SKM-1 treated with dmso at 0.1 percent for 144 hours (cell line): Measurements from ENCODE around the gene ZNF687.
A peak's percentile ranks its signal among the peaks of the same experiment; 100 is the strongest.

ENCODE experiments used
- DNase-seq: peaks from one replicate; lab custom pipeline; 2025; ENCODE audit not compliant: unreplicated experiment; lab: John Stamatoyannopoulos, UW

ZNF687 gene, protein sequence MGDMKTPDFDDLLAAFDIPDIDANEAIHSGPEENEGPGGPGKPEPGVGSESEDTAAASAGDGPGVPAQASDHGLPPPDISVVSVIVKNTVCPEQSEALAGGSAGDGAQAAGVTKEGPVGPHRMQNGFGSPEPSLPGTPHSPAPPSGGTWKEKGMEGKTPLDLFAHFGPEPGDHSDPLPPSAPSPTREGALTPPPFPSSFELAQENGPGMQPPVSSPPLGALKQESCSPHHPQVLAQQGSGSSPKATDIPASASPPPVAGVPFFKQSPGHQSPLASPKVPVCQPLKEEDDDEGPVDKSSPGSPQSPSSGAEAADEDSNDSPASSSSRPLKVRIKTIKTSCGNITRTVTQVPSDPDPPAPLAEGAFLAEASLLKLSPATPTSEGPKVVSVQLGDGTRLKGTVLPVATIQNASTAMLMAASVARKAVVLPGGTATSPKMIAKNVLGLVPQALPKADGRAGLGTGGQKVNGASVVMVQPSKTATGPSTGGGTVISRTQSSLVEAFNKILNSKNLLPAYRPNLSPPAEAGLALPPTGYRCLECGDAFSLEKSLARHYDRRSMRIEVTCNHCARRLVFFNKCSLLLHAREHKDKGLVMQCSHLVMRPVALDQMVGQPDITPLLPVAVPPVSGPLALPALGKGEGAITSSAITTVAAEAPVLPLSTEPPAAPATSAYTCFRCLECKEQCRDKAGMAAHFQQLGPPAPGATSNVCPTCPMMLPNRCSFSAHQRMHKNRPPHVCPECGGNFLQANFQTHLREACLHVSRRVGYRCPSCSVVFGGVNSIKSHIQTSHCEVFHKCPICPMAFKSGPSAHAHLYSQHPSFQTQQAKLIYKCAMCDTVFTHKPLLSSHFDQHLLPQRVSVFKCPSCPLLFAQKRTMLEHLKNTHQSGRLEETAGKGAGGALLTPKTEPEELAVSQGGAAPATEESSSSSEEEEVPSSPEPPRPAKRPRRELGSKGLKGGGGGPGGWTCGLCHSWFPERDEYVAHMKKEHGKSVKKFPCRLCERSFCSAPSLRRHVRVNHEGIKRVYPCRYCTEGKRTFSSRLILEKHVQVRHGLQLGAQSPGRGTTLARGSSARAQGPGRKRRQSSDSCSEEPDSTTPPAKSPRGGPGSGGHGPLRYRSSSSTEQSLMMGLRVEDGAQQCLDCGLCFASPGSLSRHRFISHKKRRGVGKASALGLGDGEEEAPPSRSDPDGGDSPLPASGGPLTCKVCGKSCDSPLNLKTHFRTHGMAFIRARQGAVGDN

DNA sequence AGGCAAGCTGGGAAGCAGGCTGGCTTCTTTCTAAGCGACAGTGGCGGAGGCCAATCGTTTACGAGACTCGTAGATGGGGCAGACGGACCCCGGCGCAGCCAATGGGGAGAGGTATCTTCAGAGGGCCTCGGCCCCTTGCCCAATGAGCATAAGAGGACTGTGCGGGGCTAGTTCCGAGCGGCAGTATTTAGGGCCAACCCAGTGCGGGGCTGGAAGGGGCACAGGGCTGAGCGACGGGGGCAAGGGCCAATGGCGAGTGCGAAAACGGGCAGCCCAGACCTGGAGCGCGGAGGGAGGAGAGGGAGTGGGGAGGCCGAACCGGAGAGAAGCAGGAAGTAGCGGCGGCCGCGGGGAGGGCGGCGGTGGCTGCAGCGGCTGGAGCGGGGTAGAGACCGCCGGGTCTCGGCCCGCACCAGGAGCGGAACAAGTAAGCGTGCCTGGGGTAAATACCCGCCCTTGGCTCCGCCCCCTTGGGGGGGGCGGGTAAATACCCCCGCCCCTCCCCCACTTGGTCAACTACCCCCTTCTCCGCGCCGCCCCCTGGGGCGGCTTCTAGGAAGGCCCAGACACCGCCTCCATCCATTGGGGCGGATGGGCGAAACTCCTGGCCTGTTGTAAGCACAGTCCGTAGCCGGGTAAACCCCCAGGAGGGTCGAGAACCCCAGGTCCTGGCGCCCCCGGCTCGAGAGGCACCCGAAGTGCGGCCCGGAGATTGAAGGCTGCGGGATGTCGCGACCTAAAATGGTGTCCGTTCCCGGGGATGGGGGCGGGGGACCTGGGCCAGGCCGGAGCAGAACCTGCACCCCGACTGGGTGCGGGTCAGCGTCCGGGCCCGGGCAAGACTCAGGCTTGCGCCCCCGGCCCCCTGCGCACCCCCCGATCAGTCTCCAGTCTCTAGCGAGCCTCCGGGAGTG is at the start of gene ZNF687:
ZNF687 (plus strand) TSS at position 331 of the 914 bp plus-strand sequence. CDS start 3,993 bp downstream, outside the sequence.
- peak; percentile 100 for DNase-seq

DNA sequence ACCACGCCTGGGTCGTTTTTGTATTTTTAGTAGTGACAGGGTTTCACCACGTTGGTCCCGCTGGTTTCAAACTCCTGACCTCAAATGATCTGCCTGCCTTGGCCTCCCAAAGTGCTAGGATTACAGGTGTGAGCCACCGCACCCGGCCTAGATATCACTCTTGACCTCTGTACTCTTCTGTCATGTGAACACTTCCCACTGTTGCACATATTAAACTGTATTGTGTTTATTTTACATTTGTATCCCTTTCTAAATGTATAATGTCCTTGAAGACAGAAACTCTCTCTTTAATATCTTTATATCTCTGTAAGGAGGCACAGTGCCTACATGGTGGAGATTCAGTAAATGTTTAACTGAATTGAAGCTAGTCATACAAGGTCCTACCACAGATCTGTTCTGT is 46.9 kb upstream of the ZNF687 start:
- no peak for DNase-seq

DNA sequence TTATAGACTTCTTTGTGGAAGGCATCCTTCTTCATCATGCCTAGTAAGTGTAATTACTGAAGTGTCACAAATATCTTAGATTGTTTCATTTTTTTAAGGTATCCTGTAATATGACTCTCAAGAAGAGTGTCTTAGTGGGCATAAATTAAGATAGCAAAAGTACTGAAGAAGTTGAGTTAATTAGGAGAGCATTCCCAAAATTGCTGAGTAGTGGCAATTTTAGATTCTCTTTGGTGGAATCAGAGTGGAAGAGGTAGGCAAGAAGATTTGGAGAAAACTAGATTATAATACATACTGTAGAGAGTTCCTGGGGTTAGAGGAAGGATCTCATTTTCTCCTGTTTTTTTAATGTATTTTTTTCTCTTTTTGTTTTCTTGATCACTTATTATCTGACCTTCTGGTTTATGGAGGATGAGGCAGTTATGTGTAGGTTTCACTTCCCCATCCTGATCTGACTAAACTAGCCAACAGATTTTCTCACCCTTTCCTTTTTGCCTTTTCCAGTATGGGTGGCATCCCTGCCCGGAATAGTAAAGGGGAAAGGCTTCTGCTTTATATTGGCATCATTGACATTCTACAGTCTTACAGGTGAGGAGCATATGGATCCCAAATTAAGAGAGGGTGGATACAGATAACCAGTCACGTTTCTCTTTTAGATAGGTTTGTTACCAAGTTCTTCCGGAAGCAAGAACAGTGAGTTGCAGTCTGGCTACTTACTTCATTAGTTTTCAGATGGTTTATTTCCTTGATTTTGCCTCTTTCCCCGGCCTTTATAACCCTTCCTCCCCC is 44.2 kb upstream of the ZNF687 start:
- DNase-seq: peak; percentile 42

DNA sequence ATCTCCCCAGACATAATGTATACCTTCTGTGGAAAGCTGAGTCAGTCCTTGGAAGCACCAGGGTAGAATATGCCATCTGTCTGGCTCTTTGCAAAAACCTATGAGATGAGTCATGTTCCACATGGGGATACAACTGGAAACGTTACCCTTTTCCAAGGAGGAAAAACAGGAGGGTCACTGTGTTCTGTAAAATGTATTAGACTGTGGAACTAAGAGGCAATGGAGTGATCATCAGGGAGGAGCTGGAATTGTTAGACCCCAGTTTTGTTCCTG is 43.7 kb upstream of the ZNF687 start:
- no peak for DNase-seq

DNA sequence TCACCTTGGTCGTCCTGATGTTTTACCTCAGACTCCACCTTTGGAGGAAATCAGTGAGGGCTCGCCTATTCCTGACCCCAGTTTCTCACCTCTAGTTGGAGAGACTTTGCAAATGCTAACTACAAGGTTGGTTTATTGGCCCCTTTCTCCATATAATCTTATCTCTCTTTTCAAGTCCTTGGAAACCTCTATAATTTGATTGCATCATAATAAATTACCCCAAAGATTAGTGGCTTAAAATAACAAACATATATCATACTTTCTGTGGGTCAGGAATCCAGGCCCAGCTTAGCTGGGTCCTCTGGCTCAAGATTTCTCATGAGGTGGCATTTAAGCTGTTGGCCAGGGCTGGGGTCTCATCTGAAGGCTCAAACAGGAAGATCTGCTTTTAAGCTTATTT is 39.7 kb upstream of the ZNF687 start:
- DNase-seq: no peak

DNA sequence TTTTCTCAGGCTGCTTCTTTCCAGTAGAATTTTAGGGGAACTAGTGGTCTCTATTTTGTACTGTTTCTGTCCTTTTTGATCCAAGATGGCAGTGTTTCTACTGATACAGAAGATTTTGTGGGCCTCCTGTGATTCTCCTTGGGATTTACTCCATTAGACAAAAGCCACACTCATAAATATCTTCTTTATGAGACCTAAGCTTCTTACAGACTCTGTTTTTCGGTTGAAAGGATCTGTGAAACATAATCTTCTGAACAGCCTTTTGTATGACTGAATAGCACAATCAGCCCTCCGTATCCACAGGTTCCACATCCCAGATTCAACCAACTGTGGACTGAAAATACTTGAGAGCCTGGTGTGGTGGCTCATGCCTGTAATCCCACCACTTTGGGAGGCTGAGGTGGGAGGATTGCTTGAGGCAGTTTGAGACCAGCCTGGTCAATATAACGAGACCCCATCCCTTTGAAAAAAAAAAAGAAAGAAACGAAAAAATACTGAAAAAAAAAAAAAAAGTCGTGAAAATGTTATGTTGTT is 38.3 kb upstream of the ZNF687 start:
- no peak for DNase-seq

DNA sequence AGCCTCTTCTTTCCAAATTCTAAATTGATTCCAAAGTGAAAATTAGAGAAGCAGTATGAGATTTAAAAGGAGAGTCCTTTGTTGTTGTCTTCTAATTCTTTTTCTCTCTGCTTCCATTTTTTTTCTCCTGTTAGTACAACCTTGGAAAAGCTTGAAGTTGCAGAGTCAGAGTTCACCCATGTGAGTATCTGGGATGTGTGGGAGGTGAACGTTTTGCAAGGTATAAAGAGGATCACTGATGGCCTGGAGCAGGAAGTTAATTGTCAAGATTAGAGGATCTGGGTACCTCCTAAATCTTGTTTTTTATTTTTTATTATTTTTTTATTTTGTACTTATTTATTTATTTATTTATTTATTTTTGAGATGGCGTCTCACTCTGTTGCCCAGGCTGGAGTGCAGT is 35.3 kb upstream of the ZNF687 start:
- DNase-seq: no peak

DNA sequence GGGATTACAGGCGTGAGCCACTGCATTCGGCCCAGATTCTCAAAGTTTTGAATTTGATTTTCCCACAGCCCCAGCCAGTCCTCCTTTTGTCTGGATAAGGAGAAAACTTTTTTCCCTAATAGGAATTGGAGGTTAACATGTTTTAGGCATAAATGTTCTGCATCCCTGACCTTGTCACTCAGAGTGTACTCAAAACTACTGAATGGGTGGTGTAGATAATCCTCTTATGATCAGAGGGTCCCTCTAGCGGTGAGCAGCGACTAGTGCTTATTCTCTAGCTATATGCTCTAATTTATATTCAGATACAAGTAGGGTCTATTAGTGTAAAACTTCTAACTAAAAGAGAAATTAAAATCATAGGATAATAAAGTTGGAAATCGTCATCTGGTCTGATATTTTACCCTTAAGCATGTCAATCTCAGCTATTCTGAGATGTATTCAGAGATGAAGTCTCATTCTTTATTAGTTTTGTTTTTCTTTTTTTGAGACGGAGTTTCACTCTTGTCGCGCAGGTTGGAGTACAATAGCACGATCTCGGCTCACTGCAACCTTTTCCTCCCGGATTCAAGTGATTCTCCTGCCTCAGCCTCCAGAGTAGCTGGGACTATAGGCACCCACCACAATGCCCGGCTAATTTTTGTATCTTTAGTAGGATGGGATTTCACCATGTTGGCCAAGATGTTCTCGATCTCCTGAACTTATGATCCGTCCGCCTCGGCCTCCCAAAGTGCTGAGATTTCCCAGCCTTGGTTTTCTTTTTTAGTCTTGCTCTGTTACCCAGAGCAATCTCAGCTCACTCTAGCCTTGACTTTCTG is 30.2 kb upstream of the ZNF687 start:
- peak; percentile 87 for DNase-seq

DNA sequence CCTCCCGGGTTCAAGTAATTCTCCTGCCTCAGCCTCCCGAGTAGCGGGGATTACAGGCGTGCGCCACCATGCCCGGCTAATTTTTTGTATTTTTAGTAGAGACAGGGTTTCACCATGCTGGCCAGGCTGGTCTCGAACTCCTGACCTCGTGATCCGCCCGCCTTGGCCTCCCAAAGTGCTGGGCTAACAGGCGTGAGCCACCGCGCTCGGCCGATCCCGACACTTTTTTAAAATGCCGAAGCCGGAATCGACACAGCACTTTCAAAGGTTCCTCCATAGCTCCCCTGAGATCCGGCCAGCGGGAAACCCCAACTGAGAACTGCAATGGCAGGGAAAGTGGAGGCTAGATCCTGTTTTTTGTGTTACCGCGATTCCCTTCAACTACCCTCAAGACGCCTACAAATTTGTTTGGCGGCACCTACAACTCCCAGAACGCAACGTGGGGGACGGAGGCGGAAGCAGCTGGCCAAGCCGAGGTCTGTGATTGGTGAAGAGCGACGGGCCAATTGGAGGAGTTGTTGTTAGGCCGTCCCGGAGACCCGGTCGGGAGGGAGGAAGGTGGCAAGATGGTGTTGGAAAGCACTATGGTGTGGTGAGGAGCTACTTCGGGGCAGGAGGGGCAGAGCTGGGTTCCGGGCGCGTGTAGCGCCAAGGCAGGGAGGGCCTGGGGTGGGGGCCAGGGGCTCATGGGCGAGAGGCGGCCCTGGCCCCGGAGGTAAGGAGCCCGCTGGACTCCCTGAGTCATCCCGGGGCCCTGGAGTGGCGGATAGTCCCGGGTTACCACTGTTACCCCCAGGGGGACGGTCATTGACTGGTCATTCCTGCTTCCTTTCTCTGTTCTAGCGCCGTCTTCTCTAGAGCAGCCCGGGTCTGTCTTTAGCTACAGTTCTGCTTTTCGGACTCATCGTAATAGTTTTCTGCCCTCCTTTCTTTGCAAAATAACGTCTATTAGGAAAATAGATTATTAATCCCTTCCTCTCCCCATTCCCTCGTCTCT is 27.6 kb upstream of the ZNF687 start, which contains the start of gene PSMD4:
PSMD4 (plus strand) TSS at position 518 of the 997 bp plus-strand sequence; CDS start at position 567, 49 bp downstream.
- DNase-seq: peak; percentile 99

DNA sequence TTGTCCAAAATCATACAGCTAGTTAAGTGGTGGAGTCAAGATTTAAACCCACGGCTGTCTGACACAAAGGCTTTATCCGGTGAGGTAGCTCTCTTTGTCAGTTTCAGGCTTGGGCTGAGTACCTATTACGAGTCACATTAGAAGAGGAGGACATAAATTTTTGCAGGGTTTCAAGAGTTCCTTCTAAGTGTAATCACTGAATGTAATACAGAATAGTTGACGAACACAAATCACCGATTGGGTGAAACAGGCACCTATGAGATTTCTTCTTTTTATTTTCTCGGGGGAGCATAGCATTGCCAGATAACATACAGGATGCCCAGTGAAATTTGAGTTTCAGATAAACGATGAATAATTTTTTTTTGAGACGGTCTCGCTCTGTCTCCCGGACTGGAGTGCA is 26.7 kb upstream of the ZNF687 start:
- no peak for DNase-seq

DNA sequence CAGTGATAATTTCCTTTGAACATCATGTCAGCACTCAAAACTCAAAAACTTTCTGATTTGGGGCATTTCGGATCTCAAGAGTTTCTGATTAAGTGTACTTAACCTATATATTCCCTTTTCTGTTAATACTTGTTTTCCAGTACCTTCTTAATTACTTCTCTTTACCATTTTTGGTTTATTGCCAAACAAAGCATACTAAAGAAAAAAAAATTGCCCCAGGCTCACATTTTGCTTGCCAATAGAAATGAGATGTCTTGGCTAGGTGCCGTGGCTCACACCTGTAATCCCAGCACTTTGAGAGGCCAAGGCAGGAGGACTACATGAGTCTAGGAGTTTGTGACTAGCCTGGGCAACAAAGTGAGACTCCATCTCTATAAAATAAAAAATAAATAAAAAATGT is 22.7 kb upstream of the ZNF687 start:
- DNase-seq: no peak

DNA sequence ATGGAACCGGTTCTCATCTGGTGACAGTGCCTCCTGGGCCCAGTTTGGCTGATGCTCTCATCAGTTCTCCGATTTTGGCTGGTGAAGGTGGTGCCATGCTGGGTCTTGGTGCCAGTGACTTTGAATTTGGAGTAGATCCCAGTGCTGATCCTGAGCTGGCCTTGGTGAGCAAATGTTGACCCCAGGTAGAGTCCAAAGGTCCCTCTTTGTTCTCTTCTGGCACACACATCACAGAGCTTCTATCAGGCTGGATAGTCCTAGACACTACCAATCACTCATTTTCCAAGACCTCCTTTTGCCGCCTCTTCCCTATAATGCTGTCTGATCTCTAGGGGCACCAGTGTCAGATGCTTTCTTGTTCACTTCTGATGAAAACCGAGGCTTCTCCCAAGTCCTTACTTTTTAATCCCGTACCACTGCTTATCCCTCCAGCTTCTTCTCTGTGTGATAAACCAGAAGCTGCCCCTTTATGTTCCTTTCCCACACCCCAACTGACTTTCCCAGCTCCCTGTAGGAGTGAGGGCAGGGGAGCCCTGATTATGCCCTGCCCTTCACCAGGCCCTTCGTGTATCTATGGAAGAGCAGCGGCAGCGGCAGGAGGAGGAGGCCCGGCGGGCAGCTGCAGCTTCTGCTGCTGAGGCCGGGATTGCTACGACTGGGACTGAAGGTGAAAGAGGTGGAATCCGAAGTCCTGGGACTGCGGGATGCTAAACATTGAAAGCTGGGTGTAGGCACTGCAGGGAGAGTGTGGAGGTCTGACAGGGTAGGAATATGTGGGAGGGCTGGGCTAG is 16.5 kb upstream of the ZNF687 start:
- DNase-seq: no peak

DNA sequence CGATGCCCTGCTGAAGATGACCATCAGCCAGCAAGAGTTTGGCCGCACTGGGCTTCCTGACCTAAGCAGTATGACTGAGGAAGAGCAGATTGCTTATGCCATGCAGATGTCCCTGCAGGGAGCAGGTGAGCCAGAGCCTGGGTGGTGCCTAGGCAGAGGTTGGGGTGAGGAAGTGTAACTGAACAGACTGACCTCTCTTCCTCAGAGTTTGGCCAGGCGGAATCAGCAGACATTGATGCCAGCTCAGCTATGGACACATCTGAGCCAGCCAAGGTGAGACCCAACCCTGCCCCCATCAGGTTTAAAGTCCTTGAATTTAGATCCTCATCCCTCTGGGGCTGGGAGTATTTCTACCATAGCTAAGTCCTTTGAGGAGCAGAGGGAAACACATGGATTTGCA is 15.8 kb upstream of the ZNF687 start:
- DNase-seq: no peak

DNA sequence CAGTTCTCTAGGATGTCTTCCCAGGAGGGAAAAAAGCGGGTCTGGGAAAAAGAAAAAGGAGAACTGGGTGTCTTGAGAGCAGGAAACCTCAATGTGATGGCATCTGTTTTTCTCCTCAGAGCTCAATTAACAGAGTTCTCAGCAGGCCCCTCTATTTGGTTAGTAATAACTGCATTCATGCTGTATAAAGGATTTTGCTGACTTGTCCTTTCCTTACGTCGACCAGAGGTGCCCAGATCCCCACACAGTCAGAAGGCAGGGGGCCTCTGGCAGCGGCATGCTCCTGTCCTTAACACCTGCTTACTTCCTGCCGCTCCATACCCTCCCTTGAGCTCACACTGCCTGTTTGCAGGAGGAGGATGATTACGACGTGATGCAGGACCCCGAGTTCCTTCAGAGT is 15.3 kb upstream of the ZNF687 start:
- DNase-seq: no peak

DNA sequence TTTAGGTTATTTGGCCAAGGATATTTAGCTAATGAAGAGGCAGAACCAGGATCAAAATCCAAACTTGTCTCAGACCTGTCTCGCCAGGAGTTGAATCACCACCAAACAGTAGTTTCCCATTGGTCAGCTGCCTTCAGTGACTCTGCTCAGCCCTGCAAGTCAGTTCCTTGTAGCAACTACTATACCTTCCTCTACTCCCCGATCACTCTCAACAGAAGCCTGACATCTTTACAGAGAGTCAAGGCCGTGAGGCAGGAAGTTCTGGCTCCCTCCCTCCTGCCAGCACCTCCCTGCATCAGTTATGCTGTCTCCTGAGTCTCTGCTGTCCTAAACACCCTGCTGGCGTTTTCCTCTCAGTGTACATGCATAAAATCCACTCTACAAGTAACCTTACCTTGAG is 14.3 kb upstream of the ZNF687 start:
- no peak for DNase-seq

DNA sequence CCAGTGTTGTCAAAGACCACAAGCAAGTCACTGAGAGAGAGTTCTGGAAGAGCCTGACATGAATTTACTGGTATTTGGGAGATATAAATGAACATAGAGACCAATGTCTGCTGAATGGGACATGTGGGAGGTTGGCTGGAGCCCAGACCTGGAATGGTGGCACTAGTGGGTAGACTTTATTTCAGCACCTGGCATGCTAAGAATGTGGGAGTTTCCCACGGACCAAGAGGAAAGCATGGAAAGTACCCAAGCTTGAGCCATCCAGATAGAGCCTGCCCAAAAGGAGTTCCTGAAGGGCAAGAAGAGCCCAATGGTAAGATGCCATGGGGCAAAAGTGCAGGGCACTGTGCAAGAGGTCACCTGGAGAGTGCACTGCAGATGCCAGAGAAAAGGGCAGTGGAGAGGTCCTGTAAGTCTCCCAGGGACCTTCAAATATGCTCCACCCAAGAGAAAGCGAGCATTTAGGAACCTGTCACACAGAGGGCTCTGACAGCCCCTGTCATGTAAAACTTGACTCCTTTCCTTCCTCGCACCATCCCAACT is 8.1 kb upstream of the ZNF687 start:
- no peak for DNase-seq
